Measurements from ENCODE around the gene CCDC74B.
"Not testable (repeated sequence)": the region's sequence is repeated elsewhere in the genome, so short reads cannot be mapped to it uniquely, and the experiment has no call there.

Gene CCDC74B

DNA sequence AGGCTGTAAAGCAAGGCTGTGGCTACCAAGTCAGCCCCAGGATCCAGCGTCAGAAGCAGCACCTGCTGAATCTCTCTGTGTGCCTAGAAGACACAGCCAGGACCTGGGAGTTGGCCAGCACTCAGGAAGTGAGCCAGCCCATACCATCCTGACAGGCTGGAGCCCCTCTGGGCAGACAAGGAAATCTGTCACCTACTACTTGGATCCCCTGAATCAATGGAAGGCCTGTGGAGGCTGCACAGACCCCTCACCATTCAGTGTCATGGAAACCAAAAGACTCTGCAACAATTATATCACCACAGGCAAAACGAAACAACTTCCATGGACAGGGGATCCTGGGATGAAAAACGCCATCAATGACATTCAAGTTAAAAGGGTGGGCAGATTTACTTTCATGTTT lies 21.7 kb upstream of the CCDC74B start:
- not testable (repeated sequence) for DNase-seq (ENCODE audit: low read depth in 2 of 2)

DNA sequence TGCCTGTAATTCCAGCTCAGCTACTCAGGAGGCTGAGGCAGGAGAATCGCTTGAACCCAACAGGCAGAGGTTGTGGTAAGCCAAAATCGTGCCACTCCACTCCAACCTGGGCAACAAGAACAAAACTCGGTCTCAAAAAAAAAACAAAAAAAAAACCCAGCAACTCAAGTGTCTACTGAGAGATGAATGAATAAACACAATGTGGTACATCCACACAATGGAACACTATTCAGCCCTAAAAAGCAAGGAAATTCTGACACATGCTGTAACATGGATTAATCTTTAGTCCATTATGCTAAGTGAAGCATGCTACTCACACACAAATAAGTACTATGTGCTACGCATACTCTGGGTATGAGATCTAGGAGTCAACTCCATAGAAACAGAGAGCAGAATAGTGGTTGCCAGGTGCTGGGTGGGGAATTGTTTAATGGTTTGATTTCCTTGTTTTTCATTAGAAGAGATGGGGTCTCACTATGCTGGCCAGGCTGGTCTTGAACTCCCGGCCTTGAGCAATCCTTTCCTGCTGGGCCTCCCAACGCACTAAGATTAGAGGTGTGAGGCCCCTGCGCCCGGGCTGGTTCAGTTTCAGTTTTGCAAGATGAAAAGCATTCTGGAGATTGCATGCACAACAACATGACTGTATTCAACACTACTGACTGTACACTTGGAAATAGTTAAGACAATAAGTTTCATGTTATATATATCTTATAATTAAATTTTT lies 20.5 kb upstream of the CCDC74B start:
- no peak for DNase-seq (ENCODE audit: low read depth in 2 of 2)

DNA sequence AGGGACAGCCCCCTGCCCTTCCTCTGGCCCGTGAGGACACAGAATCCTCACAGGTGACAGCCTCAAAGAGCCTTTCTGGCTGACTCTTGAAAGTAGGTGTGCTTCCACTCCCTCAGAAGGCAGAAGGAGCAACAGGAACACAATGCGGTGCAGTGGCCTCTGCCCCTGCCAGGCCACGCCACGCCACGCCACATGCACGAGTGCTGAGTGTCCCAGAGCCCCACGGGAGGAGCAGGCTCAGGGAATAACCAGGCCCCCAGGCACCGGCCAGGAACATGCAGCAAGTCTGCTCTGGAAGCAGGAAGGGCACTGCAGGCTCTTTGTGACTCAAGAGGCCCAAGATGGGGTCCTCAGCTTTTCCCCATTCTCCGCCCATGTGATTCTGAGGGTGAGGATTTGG lies 18.1 kb upstream of the CCDC74B start:
- no peak for DNase-seq (ENCODE audit: low read depth in 2 of 2)

DNA sequence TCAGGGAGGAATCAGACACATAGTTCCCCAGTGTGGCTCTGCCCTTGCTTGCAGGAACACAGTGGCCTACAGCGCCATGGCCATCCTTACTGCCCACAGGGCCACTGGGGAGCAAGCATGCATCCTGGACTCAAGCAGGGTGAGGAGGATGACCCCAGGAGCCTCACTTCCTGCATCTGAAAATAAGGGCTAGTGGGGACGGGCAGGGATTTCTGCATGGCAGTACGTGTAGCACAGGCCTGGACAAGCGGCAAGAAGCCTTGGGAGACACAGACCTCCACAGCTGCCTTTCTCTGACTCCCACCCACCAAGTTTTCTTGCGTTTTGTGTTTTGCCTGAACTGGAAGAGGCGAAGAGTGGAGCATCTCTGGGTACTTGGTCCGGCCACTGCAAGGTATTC lies 17.6 kb upstream of the CCDC74B start:
- not testable (repeated sequence) for DNase-seq (ENCODE audit: low read depth in 2 of 2)

DNA sequence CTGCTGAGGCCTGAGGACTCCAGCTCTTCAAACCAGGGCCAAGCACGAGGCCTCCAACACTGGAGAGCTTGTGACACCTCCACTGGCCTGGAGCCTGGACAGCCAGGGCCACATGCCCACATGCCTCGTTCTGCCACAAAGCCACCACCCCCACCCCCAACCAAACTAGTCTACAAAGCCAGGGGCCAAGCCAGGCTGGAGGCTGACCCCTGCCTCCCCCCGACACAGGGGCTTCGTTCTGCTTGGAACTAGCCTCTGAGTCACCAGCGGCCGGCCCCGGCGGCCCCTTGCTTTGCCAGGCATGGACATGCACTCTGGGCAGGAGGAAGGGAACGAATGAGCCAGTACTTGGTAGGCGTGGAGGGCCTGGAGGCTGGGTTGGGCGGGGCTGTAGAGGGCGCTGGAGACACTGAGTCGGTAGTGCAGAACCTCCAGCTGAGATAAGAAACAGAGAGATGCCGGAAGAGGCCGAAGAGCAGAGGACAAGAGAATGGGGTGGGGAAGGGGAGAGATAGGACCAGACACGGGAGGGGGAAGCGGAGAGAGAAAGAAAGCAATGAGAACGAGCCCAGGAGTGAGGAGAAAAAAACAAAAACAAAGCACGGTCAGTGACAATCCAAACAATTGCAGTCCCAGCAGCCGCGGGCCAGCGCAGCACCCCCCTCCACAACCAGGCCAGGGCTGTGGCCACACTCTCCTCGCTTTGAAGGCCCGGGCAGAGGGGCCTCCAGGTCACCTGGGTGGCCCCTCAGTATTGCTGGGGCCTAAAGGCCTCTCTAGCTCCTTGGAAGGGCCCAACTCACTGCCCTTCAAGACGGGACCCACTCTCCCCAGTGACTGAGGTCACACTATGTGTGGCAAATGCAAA lies 16.2 kb upstream of the CCDC74B start:
- not testable (repeated sequence) for DNase-seq (ENCODE audit: low read depth in 2 of 2)

DNA sequence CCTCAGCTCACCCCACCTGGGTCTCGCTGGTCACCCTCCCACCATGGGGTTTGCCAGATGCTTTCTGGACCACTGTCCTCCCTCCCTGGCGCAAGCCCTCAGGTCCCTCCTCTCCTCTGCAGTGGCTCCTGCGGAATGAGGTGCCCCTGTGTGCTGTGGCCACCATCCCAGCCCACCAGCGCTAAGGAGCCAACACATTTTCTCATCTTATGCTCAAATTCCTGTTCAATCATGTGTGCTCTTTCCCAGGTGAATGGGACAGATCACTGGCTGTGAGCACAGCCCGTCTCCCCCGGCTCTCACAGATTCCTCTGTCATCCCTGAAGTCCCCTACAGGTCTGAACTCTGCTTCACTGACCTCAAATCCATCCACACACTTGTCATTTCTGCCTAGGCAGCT lies 15.2 kb upstream of the CCDC74B start:
- DNase-seq (ENCODE audit: low read depth in 2 of 2), result no peak

DNA sequence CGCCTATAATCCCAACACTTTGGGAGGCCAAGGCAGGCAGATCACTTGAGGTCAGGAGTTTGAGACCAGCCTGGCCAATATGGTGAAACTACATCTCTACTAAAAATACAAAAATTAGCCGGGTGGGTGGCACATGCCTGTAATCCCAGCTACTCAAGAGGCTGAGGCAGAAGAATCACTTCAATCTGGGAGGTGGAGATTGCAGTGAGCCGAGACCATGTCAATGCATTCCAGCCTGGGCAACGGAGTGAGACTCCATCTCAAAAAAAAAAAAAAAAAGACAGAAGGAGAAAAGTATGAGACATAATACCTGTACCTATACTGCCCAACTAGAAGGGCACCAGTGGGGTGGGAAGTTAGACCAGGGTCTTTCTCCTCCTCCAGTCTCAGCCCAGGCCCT lies 14.5 kb upstream of the CCDC74B start:
- DNase-seq (ENCODE audit: low read depth in 2 of 2), result not testable (repeated sequence)

DNA sequence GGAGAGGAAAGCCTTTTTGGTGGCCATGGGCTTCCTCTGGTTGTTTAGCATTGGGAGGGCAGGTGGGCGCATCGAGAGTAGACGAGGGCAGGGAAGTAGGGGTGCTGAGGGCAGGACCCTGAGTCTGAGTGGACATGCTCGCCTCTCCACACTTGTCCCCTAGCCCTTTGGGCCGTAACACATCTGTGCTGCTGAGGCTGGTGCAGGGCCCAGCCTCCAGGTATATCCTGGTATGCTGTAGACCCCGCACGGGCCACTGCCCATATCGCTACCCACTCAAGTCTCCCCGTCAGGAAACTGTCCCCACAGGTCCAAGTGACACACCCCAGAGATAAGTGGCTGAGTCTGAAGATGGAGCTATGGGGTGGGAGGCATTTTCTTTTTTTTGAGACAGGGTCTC lies 13.7 kb upstream of the CCDC74B start:
- DNase-seq (ENCODE audit: low read depth in 2 of 2), result no peak

DNA sequence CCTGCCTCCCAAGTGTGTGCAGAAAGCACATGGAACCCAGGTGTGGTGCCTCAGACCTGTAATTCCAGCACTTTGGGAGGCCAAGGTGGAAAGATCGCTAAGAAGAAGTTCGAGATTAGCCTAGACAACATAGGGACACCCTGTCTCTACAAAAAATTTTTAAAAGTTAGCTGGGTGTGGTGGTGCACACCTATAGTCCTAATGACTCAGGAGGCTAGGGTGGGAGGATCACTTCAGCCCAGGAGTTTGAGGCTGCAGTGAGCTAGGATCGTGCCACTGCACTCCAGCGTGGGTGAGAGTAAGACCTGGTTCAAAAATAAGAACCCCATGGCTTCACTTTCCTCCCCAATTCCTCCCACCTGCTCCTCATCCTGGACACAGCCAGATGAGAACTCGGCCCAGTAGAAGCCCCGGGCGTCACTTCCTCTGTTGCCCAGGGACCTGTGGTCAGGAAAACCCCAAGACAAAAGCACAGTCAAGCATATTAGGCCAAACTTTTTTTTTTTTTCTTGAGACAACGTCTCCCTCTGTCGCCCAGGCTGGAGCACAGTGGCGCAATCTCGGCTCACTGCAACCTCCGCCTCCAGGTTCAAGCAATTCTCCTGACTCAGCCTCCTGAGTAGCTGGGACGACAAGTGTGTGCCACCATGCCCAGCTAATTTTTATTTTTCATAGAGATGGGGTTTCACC lies 13.1 kb upstream of the CCDC74B start:
- not testable (repeated sequence) for DNase-seq (ENCODE audit: low read depth in 2 of 2)

DNA sequence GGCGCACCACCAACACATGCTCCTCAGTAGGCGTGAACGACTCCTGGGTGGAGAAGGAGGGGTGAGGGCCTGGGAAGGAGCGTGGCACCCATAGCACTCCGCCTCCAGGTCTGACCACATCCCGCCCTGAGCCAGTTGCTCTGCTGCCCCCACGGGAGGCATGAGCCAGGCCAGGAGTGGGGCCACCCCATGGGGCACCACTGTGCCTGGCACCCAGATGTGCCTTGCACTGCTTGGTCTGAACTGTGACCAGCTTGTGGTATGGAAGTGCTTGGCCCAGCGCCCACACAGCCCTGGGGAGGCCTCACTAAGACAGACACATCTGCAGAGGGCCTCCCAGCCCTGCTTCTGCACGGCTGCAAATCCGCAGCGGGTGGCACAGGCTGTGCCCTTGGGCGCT lies 12.4 kb upstream of the CCDC74B start:
- not testable (repeated sequence) for DNase-seq (ENCODE audit: low read depth in 2 of 2)

DNA sequence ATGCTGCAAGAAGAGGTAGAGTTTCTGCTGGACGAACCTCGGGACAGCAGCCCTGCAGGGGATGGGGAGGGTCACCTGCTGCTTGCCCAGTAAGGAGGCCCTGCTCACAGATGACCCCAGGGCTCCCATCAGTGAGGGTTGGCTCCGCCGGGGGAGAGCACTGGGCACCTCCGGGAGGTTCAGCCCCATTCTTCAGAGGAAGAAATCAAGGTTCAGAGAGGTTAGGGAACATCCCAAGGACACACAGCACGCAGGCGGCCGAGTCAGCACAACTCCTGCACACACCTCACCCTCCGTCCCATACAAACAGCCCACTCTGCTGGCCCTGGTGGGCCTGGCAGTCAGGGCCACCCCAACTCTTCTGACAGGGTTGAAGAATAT lies 11.7 kb upstream of the CCDC74B start:
- no peak for DNase-seq (ENCODE audit: low read depth in 2 of 2)

DNA sequence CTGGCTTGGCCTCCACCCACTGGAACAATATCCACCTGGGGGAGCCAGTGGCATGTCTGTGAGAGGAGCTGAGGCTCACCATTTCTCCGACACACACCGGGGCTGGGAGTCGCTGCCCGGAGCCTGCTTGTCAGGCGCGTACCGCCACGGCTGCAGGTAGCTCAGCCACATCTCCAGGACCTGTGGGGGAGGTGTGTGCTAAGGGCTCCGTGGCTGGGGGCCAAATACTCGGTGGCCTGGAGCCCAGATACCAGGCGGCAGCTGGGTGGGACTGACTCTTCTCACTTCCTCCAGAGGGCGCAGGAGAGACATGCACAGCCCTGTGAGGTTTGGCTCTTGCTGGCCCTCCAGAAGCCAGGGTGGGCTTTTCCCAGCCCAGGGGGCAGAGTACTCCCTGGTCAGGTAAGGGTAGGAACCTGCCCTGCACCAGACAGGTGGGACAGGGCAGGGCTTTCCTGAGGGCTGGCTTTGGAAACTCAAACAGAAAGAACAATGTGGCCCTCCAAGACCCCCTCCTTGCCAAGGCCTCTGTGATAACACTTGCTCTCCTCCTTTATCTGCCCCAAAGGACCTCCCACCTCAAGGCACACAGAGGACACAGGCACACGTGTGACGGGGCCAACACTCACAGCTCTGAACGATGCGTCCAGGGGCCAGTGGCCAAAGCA lies 11.2 kb upstream of the CCDC74B start:
- DNase-seq (ENCODE audit: low read depth in 2 of 2), result not testable (repeated sequence)

DNA sequence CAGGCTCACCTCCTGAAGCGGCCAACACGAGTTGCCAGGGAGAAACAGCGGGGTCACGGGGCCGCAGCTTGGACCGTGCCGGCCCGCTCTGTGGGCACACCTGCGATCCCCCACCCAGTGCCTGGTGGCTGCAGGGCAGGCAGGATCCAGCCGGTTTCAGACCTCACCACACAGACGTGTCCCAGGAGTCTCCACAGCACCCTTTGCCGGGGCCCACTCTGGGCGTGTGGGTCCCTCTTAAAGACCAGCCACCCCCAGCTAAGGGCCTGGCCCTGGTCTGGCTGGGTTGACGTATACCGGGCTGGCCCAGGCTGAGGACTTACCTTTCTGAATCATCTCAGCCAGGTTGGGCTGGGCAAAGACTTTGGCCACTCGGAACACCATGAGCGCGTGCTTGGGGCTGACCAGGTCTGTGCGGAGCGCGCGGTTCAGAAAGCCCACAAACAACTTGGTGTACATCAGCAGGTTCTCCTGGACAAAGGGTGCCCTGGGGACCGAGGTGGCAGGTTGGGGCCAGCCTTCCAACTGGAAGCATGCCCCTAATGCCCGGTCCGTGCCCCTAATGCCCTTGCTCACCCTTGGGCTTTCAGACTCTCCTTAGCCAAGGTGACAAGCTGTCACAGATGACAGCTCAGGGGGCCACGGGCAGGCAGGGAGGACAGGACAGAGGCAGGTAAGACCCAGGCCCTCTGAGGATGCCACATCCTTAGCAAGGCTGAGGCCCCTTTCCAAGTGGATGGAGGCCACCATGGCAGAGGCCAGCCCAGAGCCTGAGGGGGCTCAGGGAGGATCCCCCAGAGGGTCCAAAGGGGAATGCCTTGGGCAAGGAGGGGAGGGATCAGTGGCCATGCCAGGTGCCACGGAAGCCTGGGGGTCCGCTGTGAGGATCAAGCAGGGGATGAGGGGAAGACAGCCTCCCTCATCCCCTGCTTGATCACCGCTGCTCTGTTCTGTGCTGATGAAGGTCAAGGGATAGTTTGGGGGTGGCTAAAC lies 10.2 kb upstream of the CCDC74B start:
- DNase-seq (ENCODE audit: low read depth in 2 of 2), result no peak

DNA sequence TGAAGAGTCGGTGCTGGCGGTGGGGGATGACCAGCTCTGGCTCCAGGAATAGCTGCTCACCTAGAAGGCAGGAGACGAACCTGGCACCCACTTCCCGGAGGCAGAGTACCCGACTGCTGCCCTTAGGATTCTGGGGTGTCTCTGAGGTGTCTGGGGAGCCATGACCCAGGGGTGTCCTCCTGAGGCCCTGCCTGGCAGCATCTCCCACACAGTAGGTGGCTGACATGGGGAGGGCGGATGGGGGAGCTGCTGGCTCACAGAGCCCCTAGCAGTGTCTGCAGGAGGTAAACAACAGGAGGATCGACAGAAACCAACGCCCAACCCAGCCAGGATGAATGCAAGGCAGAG lies 9.5 kb upstream of the CCDC74B start:
- not testable (repeated sequence) for DNase-seq (ENCODE audit: low read depth in 2 of 2)

DNA sequence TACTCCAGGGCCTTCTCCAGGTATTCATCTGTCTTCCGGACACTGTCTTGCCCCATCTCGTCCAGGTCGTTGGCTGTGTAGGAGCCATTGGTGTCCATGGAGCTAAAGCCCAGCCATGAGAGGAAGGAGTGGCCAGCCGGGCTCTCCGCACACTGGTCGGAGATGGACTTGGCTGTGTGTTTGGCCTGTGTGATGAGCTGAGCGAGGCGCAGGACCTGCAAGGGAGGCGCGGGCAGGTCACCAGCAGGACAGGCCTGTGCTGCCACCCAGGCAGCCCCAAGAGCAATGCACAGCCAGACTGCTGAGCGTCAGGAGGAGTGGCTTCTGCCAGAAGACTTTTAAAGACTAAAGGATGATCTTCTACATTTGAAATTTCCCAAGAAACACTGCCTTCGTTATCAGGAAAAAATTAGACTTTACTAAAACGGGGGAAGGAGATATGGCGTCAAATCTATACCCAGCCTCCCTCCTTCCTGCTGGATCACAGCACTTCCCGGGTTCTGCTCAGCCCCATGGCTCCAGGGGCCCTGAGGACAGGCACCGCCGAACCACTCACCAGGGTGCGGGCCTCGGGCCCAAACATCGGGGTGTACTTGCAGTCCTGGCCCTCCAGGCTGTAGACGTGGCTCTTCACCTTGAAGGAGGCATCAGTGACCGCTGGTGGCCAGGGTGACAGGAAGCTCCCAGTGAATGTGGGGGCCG lies 9.0 kb upstream of the CCDC74B start:
- not testable (repeated sequence) for DNase-seq (ENCODE audit: low read depth in 2 of 2)

DNA sequence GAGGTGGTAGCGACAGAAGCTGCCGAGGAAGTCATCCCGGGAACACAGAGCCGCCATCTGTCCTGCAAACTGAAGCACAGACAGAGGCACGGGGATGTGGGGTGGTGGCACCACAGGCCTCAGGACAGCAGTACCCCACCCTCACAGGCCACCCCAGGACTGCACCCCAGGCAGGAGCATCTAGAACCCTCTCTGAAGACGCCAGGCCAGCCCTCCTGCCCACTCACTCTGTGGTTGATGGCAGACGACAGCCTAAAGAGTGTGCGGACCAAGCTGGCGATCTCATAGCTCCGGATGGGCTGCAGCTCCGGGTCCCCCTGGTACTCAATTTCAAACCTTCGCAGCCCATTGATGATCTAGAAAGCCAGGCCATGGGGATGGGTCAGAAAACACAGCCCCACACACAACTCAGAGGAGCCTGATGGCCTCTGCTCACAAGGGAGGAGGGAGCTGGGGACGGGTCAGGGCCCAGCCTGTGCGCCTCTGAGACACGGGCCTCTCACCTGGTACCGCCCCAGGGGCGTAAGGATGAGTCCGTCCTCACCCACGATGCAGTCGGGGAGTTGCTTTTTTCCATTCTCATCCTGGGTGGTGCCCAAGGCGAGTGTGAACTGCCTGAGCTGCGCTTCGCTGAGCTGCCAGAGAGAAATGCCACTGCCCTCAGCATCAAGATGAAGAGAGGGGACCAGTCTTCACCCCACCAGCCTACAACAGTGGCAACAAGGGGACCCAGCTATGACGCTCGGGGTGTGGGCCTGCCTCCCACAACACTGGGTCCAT lies 8.1 kb upstream of the CCDC74B start:
- no peak for DNase-seq (ENCODE audit: low read depth in 2 of 2)

DNA sequence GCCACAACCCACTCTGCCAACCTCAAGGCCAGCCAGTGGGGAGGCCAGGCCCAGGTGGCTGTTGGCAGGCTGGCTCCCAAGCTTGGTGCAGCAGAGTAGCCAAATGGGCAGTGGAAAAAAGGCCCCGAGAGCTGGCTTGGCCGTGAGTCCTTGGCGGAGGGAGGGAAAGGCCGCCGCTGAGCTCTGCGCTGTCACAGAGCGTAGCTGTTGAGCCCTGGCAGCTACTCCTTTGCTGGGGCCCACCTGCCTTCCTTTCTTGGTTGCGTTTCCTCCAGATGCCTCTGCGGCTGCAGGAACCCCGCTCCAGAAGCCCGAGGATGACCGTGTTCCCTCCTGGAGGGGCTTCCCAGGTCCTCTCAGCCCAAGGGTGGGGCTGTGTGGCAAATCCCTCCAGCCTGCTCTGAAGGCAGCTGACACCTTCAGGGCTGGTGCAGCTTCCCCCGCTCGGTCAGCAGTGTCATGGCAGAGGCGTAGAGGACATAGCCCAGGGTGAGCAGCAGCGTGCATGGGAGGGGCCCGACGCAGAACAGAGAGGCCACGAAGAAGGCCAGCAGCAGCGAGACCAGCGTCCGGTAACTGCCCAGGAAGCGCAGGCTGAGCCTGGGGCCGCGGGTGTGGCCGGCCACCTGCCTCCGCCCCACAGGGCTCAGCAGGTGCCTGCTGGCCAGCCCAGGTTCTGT lies 7.4 kb upstream of the CCDC74B start:
- DNase-seq (ENCODE audit: low read depth in 2 of 2), result not testable (repeated sequence)

DNA sequence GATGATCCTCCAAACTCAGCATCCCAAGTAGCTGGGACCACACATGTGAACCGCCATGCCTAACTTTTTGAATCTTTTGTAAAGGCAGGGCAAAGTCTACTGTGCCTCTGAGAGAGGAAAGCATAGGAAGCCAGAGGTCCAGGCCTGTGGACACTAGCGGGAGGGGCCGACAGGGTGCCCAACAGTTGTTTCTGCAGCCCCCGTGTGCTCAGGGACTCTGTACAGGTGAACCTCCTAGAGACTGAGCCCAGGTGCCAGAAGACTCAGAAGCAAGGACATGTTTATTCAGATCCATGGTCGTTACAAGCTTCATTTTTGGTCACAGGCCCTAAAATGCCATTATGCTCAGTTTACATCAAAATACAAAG lies 6.2 kb upstream of the CCDC74B start:
- DNase-seq (ENCODE audit: low read depth in 2 of 2), result not testable (repeated sequence)

Data from stimulated activated CD8-positive, alpha-beta memory T cell treated with anti-CD3 and anti-CD28 coated beads, Interleukin-2, amount 100 ng/mL, for 1 hour (primary cell).